K562 (cell line): Measurements from ENCODE around the gene EFHC1. TPM values are rescaled to one million over a fixed set of nuclear protein-coding genes. Genes with fewer than 3 reads are reported as not detected.

Experiments
- ATF7 ChIP-seq: fragments of 450-650 bp; IDR thresholded peaks from 2 replicates; pipeline ENCODE4 v1.7.1; 2014; ENCODE audit warnings: mild to moderate bottlenecking, moderate library complexity
- CBX3 ChIP-seq, 2 experiments: IDR thresholded peaks; 1 replicate in 1 of 2; 2 replicates in 1 of 2; pipeline ENCODE4 v1.6.1; 2012; ENCODE audit warnings: inconsistent platforms in 2 of 2, low read length in 2 of 2, borderline replicate concordance in 1 of 2, control low read depth in 1 of 2
- CEBPZ ChIP-seq: fragments of 150-350 bp; IDR thresholded peaks from 2 replicates; pipeline ENCODE4 v1.6.1; 2014; ENCODE audit warnings: low read depth, mild to moderate bottlenecking, low read length, borderline replicate concordance
- CGGBP1 ChIP-seq: fragments of 250-450 bp; sonication (Bioruptor Pico); IDR thresholded peaks from 2 replicates; pipeline ENCODE4 v1.9.0; 2021; ENCODE audit warnings: mild to moderate bottlenecking
- EGR1 ChIP-seq: fragments of 450-650 bp; conservative IDR thresholded peaks from 2 replicates; pipeline ENCODE4 v1.6.1; 2017; ENCODE audit warnings: mild to moderate bottlenecking
- ELK1 ChIP-seq: sonication (generic); formaldehyde crosslinking; IDR thresholded peaks from 2 replicates; pipeline ENCODE4 v1.8.1; 2022; ENCODE audit warnings: missing genetic modification reagents
- HINFP ChIP-seq: fragments of 450-650 bp; conservative IDR thresholded peaks from 2 replicates; pipeline ENCODE4 v1.6.1; 2016; ENCODE audit warnings: missing genetic modification characterization, low read depth, mild to moderate bottlenecking, control low read depth, missing compliant biosample characterization
- PATZ1 ChIP-seq: fragments of 250-450 bp; sonication (Bioruptor Pico); IDR thresholded peaks from 2 replicates; pipeline ENCODE4 v1.5.0; 2020; ENCODE audit warnings: mild to moderate bottlenecking, borderline replicate concordance
- SETDB1 ChIP-seq: IDR thresholded peaks from one replicate; pipeline ENCODE4 v1.6.1; 2012; ENCODE audit warnings: low read length, control low read depth, inconsistent platforms
- ZNF232 ChIP-seq: sonication (generic); formaldehyde crosslinking; IDR thresholded peaks from 2 replicates; pipeline ENCODE4 v1.8.0; 2022; ENCODE audit warnings: mild to moderate bottlenecking, missing genetic modification reagents
- ZNF449 ChIP-seq: fragments of 250-450 bp; sonication (Bioruptor Pico); IDR thresholded peaks from 2 replicates; pipeline ENCODE4 v1.8.0; 2022; ENCODE audit warnings: moderate library complexity, mild to moderate bottlenecking, inconsistent platforms
- ZNF561 ChIP-seq: fragments of 450-650 bp; formaldehyde crosslinking; conservative IDR thresholded peaks from 2 replicates; pipeline ENCODE4 v1.4.0; 2020; ENCODE audit warnings: mild to moderate bottlenecking, moderate library complexity
- ZNF639 ChIP-seq, 2 experiments: fragments of 200-800 bp in 1 of 2; sonication (Bioruptor generic) in 1 of 2; sonication (generic) in 1 of 2; formaldehyde crosslinking in 1 of 2; IDR thresholded peaks in 1 of 2; conservative IDR thresholded peaks in 1 of 2; 2 replicates each; pipeline versions ENCODE4 v1.5.0 to v1.6.1; 2016 to 2020; ENCODE audit warnings: missing compliant biosample characterization in 1 of 2, missing genetic modification characterization in 1 of 2, missing genetic modification reagents in 1 of 2
- polyA plus RNA-seq, 8 experiments: library from polyadenylated mRNA; depleted of rRNA in 4 of 8; stranded (reverse) in 5 of 8; unstranded in 3 of 8; fragments of >200 nt; fragmentation: Nextera tagmentation in 2 of 8; fragmentation: Illumina TruSeq in 1 of 8; extraction: Ambion mirVana in 2 of 8; extraction: Trizol in 1 of 8; gene quantifications; 2 replicates each; pipeline versions ENCODE4 v1.2.1 to v1.2.3, GENCODE V29; 2011 to 2014; ENCODE audit warnings: inconsistent platforms in 1 of 8, missing spikeins in 1 of 8
- total RNA-seq, 7 experiments: library from RNA; depleted of rRNA in 6 of 7; stranded (reverse); fragments of >200 nt in 6 of 7; fragmentation: Illumina TruSeq in 2 of 7; extraction: Trizol in 2 of 7; gene quantifications; 2 replicates each; pipeline versions ENCODE4 v1.2.1 to v1.2.3, GENCODE V29; 2011 to 2021; ENCODE audit warnings: low replicate concordance in 1 of 7

EFHC1 gene
- total and polyA plus RNA-seq, 9 of the 15 experiments (the other 6 are each of a cell fraction or from before 2014, with no cell fraction given): 9.5 to 31.0 (median 14.9) TPM

GRCh38 chr6:52517502-52518278 is 97.5 kb downstream of the EFHC1 start (continued):
- TF ChIP-seq PATZ1 (CRISPR knock-in tag) (no peak), HINFP (tag) (0 out of 2 replicates have a peak, but pooled peaks have one; percentile 7), EGR1 (peak; percentile 87), SETDB1 (no peak), ZNF561 (CRISPR knock-in tag) (no peak), CBX3 (IDR thresholded peaks at IDR 0.05; ENCODE audit: borderline replicate concordance in 1 of 2, low read length in 2 of 2) (0 out of 3 replicates have a peak, but pooled peaks of 1 of the 2 experiments have one; percentile 45), CGGBP1 (CRISPR knock-in tag) (no peak), ZNF232 (no peak), ZNF449 (no peak), ZNF639 (CRISPR knock-in tag; conservative IDR thresholded peaks at IDR 0.05 in 1 of 2, IDR thresholded peaks at IDR 0.05 in 1 of 2) (peak in 1 of 2 experiments; percentile 65; a peak in 2 of 4 replicates), ATF7 (peak; percentile 78), ELK1 (CRISPR knock-in tag) (no peak), CEBPZ (no peak)
